Measurements from ENCODE around the gene PARD3.

DNA sequence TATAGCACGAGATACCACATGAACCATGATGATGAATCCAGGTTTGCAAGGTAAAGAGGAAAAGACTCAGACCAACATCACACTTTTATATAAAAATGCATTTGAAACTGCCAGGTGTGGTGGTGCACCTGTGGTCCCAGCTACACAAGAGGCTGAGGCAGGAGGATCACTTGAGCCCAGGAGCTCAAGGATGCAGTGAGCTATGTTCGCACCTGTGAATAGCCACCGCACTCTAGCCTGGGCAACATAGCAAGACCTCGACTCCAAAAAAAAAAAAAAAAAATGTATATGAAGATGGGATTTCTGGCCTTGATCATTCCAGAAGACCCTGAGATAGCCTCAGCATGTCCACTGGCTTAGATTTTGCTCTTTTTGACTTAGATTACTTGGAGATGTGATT, 161.6 kb downstream of the PARD3 start:
- no peak for TF ChIP-seq CTCF (IDR thresholded peaks at IDR 0.05; ENCODE audit: insufficient read depth, low read depth, low read length)
- TF ChIP-seq EZH2 (IDR thresholded peaks at IDR 0.05; ENCODE audit: insufficient read depth, low read length), result no peak

Data from astrocyte (in vitro differentiated cells and primary cell).